Myocyte (in vitro differentiated cells): ENCODE measurements around the gene BCAR1. TPM values are rescaled to one million over a fixed set of nuclear protein-coding genes. Genes with fewer than 3 reads are reported as not detected.
"Not testable (repeated sequence)": the region's sequence is repeated elsewhere in the genome, so short reads cannot be mapped to it uniquely, and the experiment has no call there.

ENCODE experiments used
- DNase-seq: peaks from one replicate; pipeline ENCODE4 v3.0.0-alpha.2; 2012; ENCODE audit warnings: low read depth
- total RNA-seq: library from RNA; depleted of rRNA; stranded (reverse); fragments of >200 nt; gene quantifications from 2 replicates; pipeline ENCODE4 v1.2.3, GENCODE V29; 2014

The BCAR1 gene
- total RNA-seq, 1 donor from 2014 or later, result 104 TPM

- DNase-seq, result no peak
Measured at GRCh38 chr16:75241955-75242354, 9.5 kb downstream of the BCAR1 start.

GRCh38 chr16:75241412-75241811 lies 10.0 kb downstream of the BCAR1 start:
- no peak for DNase-seq

GRCh38 chr16:75240633-75241032 lies 10.8 kb downstream of the BCAR1 start:
- not testable (repeated sequence) for DNase-seq

- DNase-seq, result no peak
Measured at GRCh38 chr16:75239542-75240122, 11.8 kb downstream of the BCAR1 start.

GRCh38 chr16:75238853-75239541 lies 12.4 kb downstream of the BCAR1 start:
- no peak for DNase-seq

- DNase-seq, result peak; percentile 93
Measured at GRCh38 chr16:75238132-75238852, 13.1 kb downstream of the BCAR1 start.

- no peak for DNase-seq
Measured at GRCh38 chr16:75237398-75238131, 13.9 kb downstream of the BCAR1 start.

GRCh38 chr16:75236736-75237397 lies 14.6 kb downstream of the BCAR1 start:
- no peak for DNase-seq

- DNase-seq, result no peak
Measured at GRCh38 chr16:75236232-75236631, 15.2 kb downstream of the BCAR1 start.

GRCh38 chr16:75235721-75236193 lies 15.7 kb downstream of the BCAR1 start:
- DNase-seq, result no peak

- no peak for DNase-seq
Measured at GRCh38 chr16:75234856-75235696, 16.3 kb downstream of the BCAR1 start.

- DNase-seq, result no peak
Measured at GRCh38 chr16:75233611-75233938, 17.8 kb downstream of the BCAR1 start.

GRCh38 chr16:75231570-75231969 lies 19.9 kb downstream of the BCAR1 start:
- no peak for DNase-seq

- DNase-seq, result no peak
Measured at GRCh38 chr16:75230471-75231110, 20.8 kb downstream of the BCAR1 start.

GRCh38 chr16:75229172-75230031 lies 22.0 kb downstream of the BCAR1 start:
- DNase-seq, result peak; percentile 43

- DNase-seq, result no peak
Measured at GRCh38 chr16:75228143-75228976, 23.1 kb downstream of the BCAR1 start.

GRCh38 chr16:75227361-75228142 lies 23.9 kb downstream of the BCAR1 start:
- DNase-seq, result no peak
